ENCODE results near the gene KRTAP1-4.
"Not testable (repeated sequence)": the region's sequence is repeated elsewhere in the genome, so short reads cannot be mapped to it uniquely, and the experiment has no call there.

The KRTAP1-4 gene

DNA sequence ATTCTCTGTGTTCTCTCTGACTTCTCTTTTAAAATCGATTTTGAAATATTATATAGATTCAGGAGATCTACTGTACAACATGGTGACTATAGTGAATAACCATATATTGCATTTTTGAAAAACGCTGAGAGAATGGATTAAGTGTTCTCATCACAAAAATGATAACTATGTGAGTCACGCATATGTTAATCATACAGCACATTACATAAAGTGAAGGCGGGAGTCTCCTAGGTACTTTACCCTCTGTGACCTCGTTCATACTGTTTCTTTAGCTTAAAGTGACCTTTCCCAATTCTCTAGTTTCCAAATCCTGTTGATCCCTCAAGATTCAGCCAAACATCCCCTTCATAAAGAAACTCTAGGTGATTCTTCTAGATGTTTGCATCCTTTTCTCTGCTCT, 27.2 kb downstream of the KRTAP1-4 start:
- no peak for DNase-seq

DNA sequence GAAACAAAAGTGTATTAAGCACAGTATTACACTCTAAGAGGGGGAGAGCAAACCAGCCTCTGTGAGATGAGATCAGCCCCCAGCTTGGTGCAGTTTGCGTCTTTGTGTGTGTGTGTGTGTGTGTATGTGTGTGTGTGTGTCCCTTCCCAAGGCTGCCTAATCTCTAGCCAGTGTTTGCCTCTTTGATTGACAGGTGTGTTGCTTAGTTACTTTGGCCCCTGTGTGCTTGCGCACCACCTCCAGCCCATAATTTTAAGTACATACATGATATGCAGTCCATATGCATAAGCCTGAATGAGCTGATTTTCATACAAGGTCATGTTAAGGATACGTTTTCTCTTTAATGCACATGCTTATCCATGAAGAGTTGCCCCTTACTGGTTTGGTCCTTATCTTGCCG, 28.2 kb downstream of the KRTAP1-4 start:
- DNase-seq = no peak

- DNase-seq = not testable (repeated sequence)
Observed at GRCh38 chr17:40999563-40999962, 30.4 kb downstream of the KRTAP1-4 start, which contains the start of gene KRTAP3-2. KRTAP3-2 (minus strand) TSS chr17:40999906; CDS start chr17:40999853, 53 bp downstream.

- no peak for DNase-seq
Observed at GRCh38 chr17:40997361-40997760, 32.6 kb downstream of the KRTAP1-4 start.

DNA sequence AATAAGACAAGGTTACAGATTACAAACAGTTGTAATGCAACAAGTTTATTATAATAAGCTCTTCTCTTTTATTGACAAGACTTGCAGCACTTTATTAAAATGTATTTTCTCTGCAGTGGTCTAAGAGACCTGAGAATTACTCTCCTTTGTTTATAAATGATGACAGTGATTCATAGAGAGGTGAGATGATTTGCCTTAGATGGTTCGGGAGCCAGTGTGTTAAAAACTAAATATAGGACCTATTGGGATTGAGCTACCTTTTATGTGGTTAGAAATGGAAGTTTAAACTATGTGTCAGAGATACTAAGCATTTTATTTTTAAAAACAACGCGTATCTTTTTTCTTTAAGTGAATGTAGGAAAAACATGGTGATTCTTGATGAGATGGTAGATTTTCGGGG, 33.2 kb downstream of the KRTAP1-4 start:
- DNase-seq = no peak

GRCh38 chr17:40995116-40995515, 34.9 kb downstream of the KRTAP1-4 start:
- no peak for DNase-seq

GRCh38 chr17:40993839-40994238, 36.2 kb downstream of the KRTAP1-4 start, which contains the start of gene KRTAP3-3:
KRTAP3-3 (minus strand) TSS chr17:40994164; CDS start chr17:40994097, 67 bp downstream.
- no peak for DNase-seq

GRCh38 chr17:40993084-40993483, 36.9 kb downstream of the KRTAP1-4 start:
- DNase-seq = no peak

DNA sequence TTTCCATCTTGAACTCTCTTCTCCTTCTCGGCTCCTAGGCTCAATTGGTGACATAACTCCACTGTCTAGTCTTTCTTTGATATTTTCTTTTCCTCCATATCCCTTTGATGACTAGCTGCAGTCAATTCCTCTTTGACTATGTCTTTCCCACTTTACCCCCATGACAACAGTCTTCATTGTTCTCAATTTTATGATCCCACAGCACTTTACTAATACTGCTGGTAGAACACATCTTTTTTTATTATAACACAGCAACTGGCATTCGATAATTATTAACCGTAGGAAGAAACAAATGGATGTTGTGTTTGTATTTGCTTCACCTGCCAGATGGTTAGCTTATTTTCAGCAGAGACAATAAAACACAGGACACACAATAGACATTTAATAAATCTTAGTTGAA, 37.3 kb downstream of the KRTAP1-4 start:
- no peak for DNase-seq

- DNase-seq = no peak
Observed at GRCh38 chr17:40986920-40987319, 43.1 kb downstream of the KRTAP1-4 start.

GRCh38 chr17:40984226-40984625, 45.8 kb downstream of the KRTAP1-4 start, which contains the start of gene KRT40:
KRT40 (minus strand) TSS chr17:40984326; CDS start chr17:40984273, 53 bp downstream.
- no peak for DNase-seq

GRCh38 chr17:40981115-40981514, 48.9 kb downstream of the KRTAP1-4 start:
- no peak for DNase-seq

DNA sequence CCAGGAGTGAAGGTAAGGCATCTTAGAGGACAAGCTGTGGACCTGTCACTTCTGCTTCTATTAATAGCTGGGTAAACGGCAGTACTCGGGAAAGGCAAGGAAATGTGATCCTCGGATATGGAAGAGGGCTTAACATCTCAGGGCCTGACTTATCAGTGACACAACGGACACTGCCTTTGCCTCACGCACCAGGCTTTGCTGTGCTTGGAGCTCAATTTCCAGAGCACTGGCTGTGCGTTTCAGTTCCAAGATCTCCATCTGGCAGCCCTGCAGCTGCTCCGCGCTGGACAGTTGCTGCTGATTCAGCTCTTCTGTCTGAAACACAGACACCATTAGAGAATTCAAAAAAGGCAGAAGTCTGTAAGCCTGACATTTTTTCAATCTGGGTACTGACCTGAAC, 49.4 kb downstream of the KRTAP1-4 start:
- no peak for DNase-seq

DNA sequence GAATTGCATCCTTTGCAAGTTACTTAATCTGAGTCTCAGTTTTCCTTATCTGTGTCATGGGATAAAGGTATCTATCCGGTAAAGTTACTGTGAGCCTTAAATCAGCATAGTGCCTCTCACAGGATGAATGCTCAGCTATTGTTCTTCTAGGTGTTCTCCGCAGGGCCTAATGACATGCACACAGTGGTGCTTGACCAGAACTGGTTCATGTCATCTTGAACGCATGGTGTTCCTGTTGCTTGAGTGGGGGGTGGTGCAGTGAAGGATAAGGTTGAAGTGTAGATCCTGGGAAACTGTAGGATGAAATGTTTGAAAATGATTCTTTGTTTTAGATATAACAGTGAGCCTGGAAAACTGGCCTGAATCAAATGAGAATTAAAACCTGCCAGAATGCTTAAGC, 49.9 kb downstream of the KRTAP1-4 start:
- no peak for DNase-seq
